Breast epithelium (tissue), 3 donors: ENCODE results near the gene ETS2.

Experiments used
- POLR2A ChIP-seq: fragments of 450-650 bp; IDR thresholded peaks from one replicate; pipeline ENCODE4 v1.6.1; 2016; ENCODE audit warnings: antibody characterized with exemption, mild to moderate bottlenecking, moderate library complexity
- POLR2AphosphoS5 ChIP-seq, 3 donors: sonication (generic); formaldehyde crosslinking; IDR thresholded peaks; one replicate each; pipeline ENCODE4 v1.6.1; 2017; ENCODE audit warnings: antibody characterized with exemption in 3 of 3
- TF ChIP-seq, protein P1 (sequence below), 3 donors: fragments of 450-650 bp; IDR thresholded peaks; one replicate each; pipeline ENCODE4 v1.5.1; 2016 to 2017; ENCODE audit warnings: antibody characterized with exemption in 3 of 3, mild to moderate bottlenecking in 3 of 3, moderate library complexity in 3 of 3

GRCh38 chr21:38789275-38789674 lies 16.5 kb upstream of the ETS2 start:
- TF ChIP-seq, protein P1, sequence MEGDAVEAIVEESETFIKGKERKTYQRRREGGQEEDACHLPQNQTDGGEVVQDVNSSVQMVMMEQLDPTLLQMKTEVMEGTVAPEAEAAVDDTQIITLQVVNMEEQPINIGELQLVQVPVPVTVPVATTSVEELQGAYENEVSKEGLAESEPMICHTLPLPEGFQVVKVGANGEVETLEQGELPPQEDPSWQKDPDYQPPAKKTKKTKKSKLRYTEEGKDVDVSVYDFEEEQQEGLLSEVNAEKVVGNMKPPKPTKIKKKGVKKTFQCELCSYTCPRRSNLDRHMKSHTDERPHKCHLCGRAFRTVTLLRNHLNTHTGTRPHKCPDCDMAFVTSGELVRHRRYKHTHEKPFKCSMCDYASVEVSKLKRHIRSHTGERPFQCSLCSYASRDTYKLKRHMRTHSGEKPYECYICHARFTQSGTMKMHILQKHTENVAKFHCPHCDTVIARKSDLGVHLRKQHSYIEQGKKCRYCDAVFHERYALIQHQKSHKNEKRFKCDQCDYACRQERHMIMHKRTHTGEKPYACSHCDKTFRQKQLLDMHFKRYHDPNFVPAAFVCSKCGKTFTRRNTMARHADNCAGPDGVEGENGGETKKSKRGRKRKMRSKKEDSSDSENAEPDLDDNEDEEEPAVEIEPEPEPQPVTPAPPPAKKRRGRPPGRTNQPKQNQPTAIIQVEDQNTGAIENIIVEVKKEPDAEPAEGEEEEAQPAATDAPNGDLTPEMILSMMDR (IDR thresholded peaks at IDR 0.05) = no peak
- no peak for TF ChIP-seq POLR2A
- TF ChIP-seq POLR2AphosphoS5 (IDR thresholded peaks at IDR 0.05) = no peak
